ENCODE measurements around the gene EBF3.

EBF3 gene, protein sequence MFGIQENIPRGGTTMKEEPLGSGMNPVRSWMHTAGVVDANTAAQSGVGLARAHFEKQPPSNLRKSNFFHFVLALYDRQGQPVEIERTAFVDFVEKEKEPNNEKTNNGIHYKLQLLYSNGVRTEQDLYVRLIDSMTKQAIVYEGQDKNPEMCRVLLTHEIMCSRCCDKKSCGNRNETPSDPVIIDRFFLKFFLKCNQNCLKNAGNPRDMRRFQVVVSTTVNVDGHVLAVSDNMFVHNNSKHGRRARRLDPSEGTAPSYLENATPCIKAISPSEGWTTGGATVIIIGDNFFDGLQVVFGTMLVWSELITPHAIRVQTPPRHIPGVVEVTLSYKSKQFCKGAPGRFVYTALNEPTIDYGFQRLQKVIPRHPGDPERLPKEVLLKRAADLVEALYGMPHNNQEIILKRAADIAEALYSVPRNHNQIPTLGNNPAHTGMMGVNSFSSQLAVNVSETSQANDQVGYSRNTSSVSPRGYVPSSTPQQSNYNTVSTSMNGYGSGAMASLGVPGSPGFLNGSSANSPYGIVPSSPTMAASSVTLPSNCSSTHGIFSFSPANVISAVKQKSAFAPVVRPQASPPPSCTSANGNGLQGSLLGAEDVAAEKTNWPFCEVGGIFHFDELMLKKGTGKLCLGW

GRCh38 chr10:129963641-129964501 lies at the start of gene EBF3:
TSS of gene EBF3 (minus strand) at chr10:129964274. CDS start at chr10:129963768, 506 bp downstream.
- TF ChIP-seq CTCF (IDR thresholded peaks at IDR 0.05; ENCODE audit: extremely low read depth, insufficient read depth, missing control alignments) = no peak
- in situ Hi-C loops (cut with MboI; ENCODE audit: low pct_unique_long_range_greater_than_20kb, low sequenced_read_pairs, unreplicated experiment) = no loop called here
- DNase-seq (ENCODE audit: low spot score) = no peak

- TF ChIP-seq CTCF (IDR thresholded peaks at IDR 0.05; ENCODE audit: extremely low read depth, insufficient read depth, missing control alignments) = no peak
- in situ Hi-C loops (cut with MboI; ENCODE audit: low pct_unique_long_range_greater_than_20kb, low sequenced_read_pairs, unreplicated experiment) = no loop called here
- no peak for DNase-seq (ENCODE audit: low spot score)
Observed at GRCh38 chr10:130013335-130014262, 49.5 kb upstream of the EBF3 start.

DNA sequence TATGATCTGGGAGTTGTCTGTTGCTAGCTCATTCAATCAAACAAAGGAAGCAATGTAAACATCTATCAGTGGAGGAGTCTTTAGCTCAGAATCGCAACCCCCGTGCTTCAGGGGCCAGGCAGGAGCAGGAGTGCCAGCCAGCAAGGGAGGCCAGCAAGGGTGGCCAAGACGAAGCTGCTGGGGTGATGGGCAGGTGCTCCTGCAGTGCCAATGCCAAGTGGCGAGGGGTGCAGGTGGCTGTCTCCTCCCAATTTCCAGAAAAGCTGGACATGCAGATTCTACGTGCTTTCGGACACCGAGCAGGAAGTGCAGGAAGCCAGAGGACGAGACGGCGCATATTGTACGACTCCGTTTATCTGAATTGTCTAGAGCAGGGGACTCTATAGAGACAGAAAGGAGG lies 48.1 kb upstream of the EBF3 start:
- no peak for TF ChIP-seq CTCF (IDR thresholded peaks at IDR 0.05; ENCODE audit: extremely low read depth, insufficient read depth, missing control alignments)
- DNase-seq (ENCODE audit: low spot score) = no peak
- in situ Hi-C loops (cut with MboI; ENCODE audit: low pct_unique_long_range_greater_than_20kb, low sequenced_read_pairs, unreplicated experiment) = no loop called here

- no peak for DNase-seq (ENCODE audit: low spot score)
- no peak for TF ChIP-seq CTCF (IDR thresholded peaks at IDR 0.05; ENCODE audit: extremely low read depth, insufficient read depth, missing control alignments)
- in situ Hi-C loops (cut with MboI; ENCODE audit: low pct_unique_long_range_greater_than_20kb, low sequenced_read_pairs, unreplicated experiment) = no loop called here
Observed at GRCh38 chr10:130010653-130011052, 46.6 kb upstream of the EBF3 start.

- DNase-seq (ENCODE audit: low spot score) = no peak
- TF ChIP-seq CTCF (IDR thresholded peaks at IDR 0.05; ENCODE audit: extremely low read depth, insufficient read depth, missing control alignments) = no peak
- in situ Hi-C loops (cut with MboI; ENCODE audit: low pct_unique_long_range_greater_than_20kb, low sequenced_read_pairs, unreplicated experiment) = no loop called here
Observed at GRCh38 chr10:130009228-130009627, 45.2 kb upstream of the EBF3 start.
